Gastrocnemius medialis (tissue), 4 donors: ENCODE data around the gene EPHB6. TPM values are rescaled to one million over a fixed set of nuclear protein-coding genes. Genes with fewer than 3 reads are reported as not detected.

Source experiments
- ATAC-seq, 2 donors: fragments of 150-250 bp; one replicate each; pipeline ENCODE4 v1.9.1; 2016
- DNase-seq, 2 donors: peaks; one replicate each; pipeline ENCODE4 v3.0.0-alpha.2; 2019
- H3K27ac ChIP-seq, 4 donors: fragments of 200-600 bp; sonication (generic); 1 replicate in 1 of 4; 2 replicates in 3 of 4; pipeline ENCODE4 v1.5.1; 2016 to 2018; ENCODE audit warnings: mild to moderate bottlenecking in 2 of 4, moderate library complexity in 1 of 4
- H3K27me3 ChIP-seq, 3 donors: fragments of 200-600 bp; sonication (generic) in 2 of 3; 1 replicate in 1 of 3; 2 replicates in 2 of 3; pipeline versions ENCODE4 v1.5.1 to v1.6.0; 2016 to 2019; ENCODE audit warnings: mild to moderate bottlenecking in 1 of 3, moderate library complexity in 1 of 3
- H3K36me3 ChIP-seq, 2 donors: fragments of 200-600 bp; sonication (generic) in 1 of 2; one replicate each; pipeline ENCODE4 v1.5.1; 2017 to 2018
- H3K4me1 ChIP-seq, 2 donors: fragments of 200-600 bp; sonication (generic) in 1 of 2; one replicate each; pipeline ENCODE4 v1.5.1; 2016 to 2017; ENCODE audit warnings: mild to moderate bottlenecking in 2 of 2
- H3K4me3 ChIP-seq, 4 donors: fragments of 200-600 bp; sonication (generic) in 3 of 4; 1 replicate in 1 of 4; 2 replicates in 3 of 4; pipeline ENCODE4 v1.5.1; 2016 to 2019; ENCODE audit warnings: mild to moderate bottlenecking in 2 of 4
- H3K9me3 ChIP-seq, 3 donors: fragments of 200-600 bp; sonication (generic) in 2 of 3; 1 replicate in 1 of 3; 2 replicates in 2 of 3; pipeline ENCODE4 v1.5.1; 2016 to 2019
- CTCF ChIP-seq, 5 experiments: fragments of 450-650 bp in 3 of 5; fragments of 200-600 bp in 2 of 5; sonication (generic) in 2 of 5; IDR thresholded peaks in 4 of 5; conservative IDR thresholded peaks in 1 of 5; 1 replicate in 4 of 5; 2 replicates in 1 of 5; pipeline ENCODE4 v1.5.1; 2016 to 2019; ENCODE audit warnings: antibody characterized with exemption in 5 of 5, mild to moderate bottlenecking in 3 of 5, moderate library complexity in 3 of 5
- POLR2A ChIP-seq, 2 donors: fragments of 450-650 bp; IDR thresholded peaks; one replicate each; pipeline ENCODE4 v1.6.1; 2017; ENCODE audit warnings: antibody characterized with exemption in 2 of 2, mild to moderate bottlenecking in 2 of 2, moderate library complexity in 2 of 2
- in situ Hi-C, 4 donors: fragments of 200-750 bp; cut with MboI; loops; one replicate each; pipeline versions ENCODE4 v1.15.0 to v1.8.0; 2017; ENCODE audit warnings: low sequenced_read_pairs in 4 of 4
- intact Hi-C: fragments of 100-400 bp; cut with DNase I; formaldehyde crosslinking; loops from one replicate; pipeline ENCODE4 v1.15.1; 2023; ENCODE audit warnings: low total_unique reads
- total RNA-seq, 4 donors: library from RNA; depleted of rRNA; stranded (reverse); fragments of >200 nt; gene quantifications; one replicate each; pipeline versions ENCODE4 v1.1.0 to v1.2.3, GENCODE V29; 2016

EPHB6 gene
- total RNA-seq, 4 donors from 2014 or later = 2.0 to 8.9 (median 2.8) TPM

DNA sequence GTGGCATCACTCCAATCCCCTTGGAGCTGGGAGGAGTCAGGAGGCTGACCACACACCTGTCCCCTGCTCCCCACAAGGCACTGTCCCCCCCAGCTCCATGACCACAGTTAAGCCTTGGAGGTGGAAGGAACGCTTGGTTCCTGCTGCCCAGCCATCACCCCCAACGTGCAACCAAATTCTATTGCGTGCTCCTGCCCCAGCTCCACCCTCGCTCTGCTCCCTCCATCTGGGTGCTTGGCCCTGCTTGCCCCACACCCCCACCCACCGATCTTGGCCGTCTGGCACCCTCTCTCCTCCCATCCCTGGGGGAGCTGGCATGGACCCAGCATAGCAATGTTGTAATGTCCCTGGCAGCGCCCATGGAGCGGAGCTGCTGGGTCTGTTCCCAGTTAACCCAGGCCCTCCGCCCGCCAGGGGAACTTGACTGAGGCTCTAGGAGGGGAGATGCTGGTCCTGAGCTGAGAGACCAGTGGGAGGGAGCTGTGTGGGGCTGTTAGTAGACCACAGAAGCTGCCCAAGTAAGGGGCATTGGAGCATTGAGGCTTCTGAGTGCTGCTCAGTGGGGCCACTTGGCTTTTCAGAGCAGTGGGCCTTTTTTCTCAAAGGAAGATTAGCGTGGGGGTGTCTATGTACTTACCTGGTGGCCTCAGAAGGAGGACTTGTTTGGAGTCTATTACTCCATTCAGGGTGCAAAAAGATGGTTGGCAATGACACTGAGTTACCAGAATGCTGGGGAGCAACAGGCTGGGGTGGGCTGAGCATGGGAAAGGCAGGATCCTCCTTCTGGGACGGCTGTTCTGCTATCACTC is 1.1 kb downstream of the EPHB6 start:
- H3K27ac ChIP-seq = peak overlapping the region in 1 of 4 donors; percentile 27
- peak overlapping the region; percentile 72 to 81 (median 76) for H3K4me3 ChIP-seq
- H3K4me1 ChIP-seq = peaks cover 2 to 12% of the 10 kb centered on the region in 2 donors
- DNase-seq (no peak), ATAC-seq (peak in 1 of 2 donors; percentile 12)
- intact Hi-C loops (no loop called here), in situ Hi-C loops (loop anchor here (10.0 to 25.0 kb wide), 3 partner anchors 149 to 359 kb away; partner anchors contain the start of gene TAS2R40 (in 3 of the 4))
- no peaks in the 10 kb centered on the region for H3K36me3 ChIP-seq
- TF ChIP-seq POLR2A (IDR thresholded peaks at IDR 0.05) (no peak), CTCF (IDR thresholded peaks at IDR 0.05 in 4 of 5, conservative IDR thresholded peaks at IDR 0.05 in 1 of 5) (no peak)
- no peaks in the 10 kb centered on the region for H3K27me3 ChIP-seq
- no peaks in the 10 kb centered on the region for H3K9me3 ChIP-seq

DNA sequence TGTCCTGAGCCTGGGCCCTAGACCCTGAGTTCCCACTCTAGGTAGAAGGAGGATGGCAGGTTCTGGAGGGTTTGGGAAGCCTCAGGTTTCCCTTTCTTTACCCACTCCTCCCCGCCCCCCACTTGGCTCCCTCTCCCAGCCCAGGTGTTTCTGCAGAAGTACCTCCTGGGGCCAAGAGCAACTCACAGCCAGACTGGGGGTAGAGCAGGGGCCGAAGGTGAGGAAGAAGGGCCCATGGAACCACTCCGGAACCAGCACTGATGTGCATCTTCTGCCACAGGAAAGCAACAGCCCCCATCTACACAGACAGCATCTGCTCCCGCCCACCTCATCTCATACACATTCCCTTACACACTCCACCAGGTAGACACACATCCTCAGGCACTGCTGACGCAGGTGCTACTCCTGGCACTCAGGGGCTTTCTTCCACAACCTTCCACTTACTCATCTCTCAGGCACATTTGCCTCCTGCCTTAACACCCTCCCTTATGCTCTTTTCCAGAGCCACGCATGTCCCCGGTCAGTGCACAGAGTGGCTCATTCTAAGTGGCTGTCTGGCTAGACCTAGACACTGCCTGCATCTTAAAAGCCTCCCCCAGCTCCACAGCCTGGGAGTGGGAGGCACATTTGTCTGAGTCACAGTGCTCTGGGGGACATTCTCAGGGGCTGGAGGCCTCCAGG is 1.8 kb downstream of the EPHB6 start:
- intact Hi-C loops (no loop called here), in situ Hi-C loops (loop anchor here (10.0 to 25.0 kb wide), 3 partner anchors 148 to 358 kb away; partner anchors contain the start of gene TAS2R40 (in 3 of the 4))
- ATAC-seq (no peak), DNase-seq (no peak)
- Histone ChIP-seq H3K36me3 (no peaks in the 10 kb centered on the region), H3K4me3 (no peak overlapping the region), H3K27ac (peak overlapping the region in 3 of 4 donors; percentile 4 to 41 (median 18)), H3K27me3 (no peaks in the 10 kb centered on the region), H3K9me3 (no peaks in the 10 kb centered on the region), H3K4me1 (peaks cover 2 to 12% of the 10 kb centered on the region in 2 donors)
- TF ChIP-seq POLR2A (IDR thresholded peaks at IDR 0.05) (no peak), CTCF (IDR thresholded peaks at IDR 0.05 in 4 of 5, conservative IDR thresholded peaks at IDR 0.05 in 1 of 5) (no peak)

DNA sequence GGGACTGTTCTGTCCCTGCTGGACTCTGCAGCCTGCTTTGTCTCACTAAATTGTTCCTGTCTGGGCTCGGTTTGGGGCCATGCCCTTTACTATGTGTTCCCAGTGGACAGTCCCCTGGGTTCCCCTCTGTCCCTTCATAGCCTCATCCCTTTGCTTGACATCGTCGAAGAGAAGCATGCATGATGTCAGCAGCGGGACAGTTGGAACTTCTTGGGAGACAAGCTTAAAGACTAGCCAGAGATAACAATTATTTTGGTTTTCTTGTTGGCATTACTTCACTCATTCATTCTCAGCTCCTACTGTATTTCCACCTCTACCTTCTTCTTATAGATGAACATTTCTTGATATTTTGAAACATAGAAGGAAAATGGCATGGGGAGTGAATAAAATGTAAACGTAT is 2.7 kb downstream of the EPHB6 start:
- peaks cover 2 to 12% of the 10 kb centered on the region in 2 donors for H3K4me1 ChIP-seq
- H3K9me3 ChIP-seq = no peaks in the 10 kb centered on the region
- DNase-seq (no peak), ATAC-seq (no peak)
- H3K27me3 ChIP-seq = no peaks in the 10 kb centered on the region
- no peaks in the 10 kb centered on the region for H3K36me3 ChIP-seq
- H3K4me3 ChIP-seq = no peak overlapping the region
- intact Hi-C loops (no loop called here), in situ Hi-C loops (loop anchor here (10.0 to 25.0 kb wide), 3 partner anchors 147 to 357 kb away; partner anchors contain the start of gene TAS2R40 (in 3 of the 4))
- TF ChIP-seq POLR2A (IDR thresholded peaks at IDR 0.05) (no peak), CTCF (IDR thresholded peaks at IDR 0.05 in 4 of 5, conservative IDR thresholded peaks at IDR 0.05 in 1 of 5) (no peak)
- H3K27ac ChIP-seq = no peak overlapping the region

DNA sequence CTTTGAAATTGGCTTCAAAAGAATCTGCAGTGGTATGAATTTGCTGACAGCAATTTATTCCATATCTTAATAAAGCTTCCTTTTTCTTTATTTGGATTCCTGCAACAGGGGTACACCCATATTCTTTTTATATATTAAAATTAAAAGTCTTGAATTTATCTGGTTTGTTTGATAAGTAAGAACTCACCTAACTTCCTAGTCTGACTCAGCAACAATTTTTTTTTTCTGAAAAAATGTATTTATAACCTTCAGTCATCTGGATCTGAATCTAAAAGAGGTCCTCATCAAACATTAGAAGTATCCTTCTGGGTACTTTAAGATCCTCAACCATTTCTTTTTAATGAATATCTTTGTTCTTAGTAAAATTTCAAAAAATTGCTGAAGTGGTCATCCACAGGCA is 4.5 kb downstream of the EPHB6 start:
- TF ChIP-seq POLR2A (IDR thresholded peaks at IDR 0.05) (no peak), CTCF (IDR thresholded peaks at IDR 0.05 in 4 of 5, conservative IDR thresholded peaks at IDR 0.05 in 1 of 5) (no peak)
- H3K27ac ChIP-seq = no peak overlapping the region
- H3K4me1 ChIP-seq = peaks cover 0 to 12% of the 10 kb centered on the region in 2 donors
- DNase-seq = no peak
- in situ Hi-C loops = loop anchor here (10.0 to 25.0 kb wide), 3 partner anchors 145 to 355 kb away; partner anchors contain the start of gene TAS2R40 (in 3 of the 4)
- H3K27me3 ChIP-seq = no peaks in the 10 kb centered on the region
- intact Hi-C loops = no loop called here
- no peak overlapping the region for H3K4me3 ChIP-seq
- no peak for ATAC-seq
- H3K9me3 ChIP-seq = no peaks in the 10 kb centered on the region
- H3K36me3 ChIP-seq = no peaks in the 10 kb centered on the region
